ENCODE results near the gene AKIP1. TPM values are rescaled to one million over a fixed set of nuclear protein-coding genes. Genes with fewer than 3 reads are reported as not detected.
"Not testable (repeated sequence)": the region's sequence is repeated elsewhere in the genome, so short reads cannot be mapped to it uniquely, and the experiment has no call there.

Gene AKIP1
- polyA plus RNA-seq, 1 donor, result 23.5 TPM

- DNase-seq (ENCODE audit: low read depth), result no peak
These were observed 6.3 kb downstream of the AKIP1 start for GRCh38 chr11:8917157-8917825.

DNA sequence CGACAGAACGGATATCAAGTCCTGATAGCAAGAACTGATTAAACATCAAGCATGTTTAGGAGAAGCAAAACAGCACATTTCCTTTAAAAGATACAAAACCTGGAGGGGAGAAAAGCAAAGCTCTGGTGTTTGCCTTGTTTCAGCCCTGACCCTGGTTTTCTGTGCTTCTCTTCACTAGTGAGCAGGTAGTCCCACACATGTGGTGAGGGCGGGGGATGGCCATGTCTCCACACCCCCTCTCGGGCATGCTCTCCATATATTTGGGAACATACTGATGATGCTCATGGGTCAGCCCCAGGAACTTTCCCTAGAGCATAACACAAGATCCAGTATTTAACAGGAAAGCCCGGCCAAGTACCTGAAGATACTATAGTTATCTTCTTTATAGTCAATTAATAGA is 11.7 kb downstream of the AKIP1 start:
- DNase-seq (ENCODE audit: low read depth), result no peak

GRCh38 chr11:8925711-8926110 is 14.7 kb downstream of the AKIP1 start:
- no peak for DNase-seq (ENCODE audit: low read depth)

DNA sequence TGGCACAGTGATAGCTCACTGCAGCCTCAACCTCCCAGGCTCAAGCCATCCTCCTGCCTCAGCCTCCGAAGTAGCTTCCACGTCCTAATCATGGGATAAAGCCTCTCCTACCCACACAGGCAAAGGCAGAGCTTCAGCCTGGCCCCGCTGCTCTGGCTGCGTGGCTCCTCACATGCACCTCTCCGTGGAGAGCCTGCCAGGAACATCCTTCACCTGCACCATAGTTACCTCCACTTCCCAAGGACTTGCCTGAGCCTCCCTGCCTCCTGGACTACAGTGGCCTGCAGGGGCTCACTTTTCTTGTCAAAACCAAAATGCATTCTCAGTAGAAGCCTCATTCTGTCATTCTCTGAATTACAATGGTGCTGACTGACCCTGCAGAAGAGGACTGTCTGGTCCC is 15.2 kb downstream of the AKIP1 start:
- DNase-seq (ENCODE audit: low read depth), result no peak

DNA sequence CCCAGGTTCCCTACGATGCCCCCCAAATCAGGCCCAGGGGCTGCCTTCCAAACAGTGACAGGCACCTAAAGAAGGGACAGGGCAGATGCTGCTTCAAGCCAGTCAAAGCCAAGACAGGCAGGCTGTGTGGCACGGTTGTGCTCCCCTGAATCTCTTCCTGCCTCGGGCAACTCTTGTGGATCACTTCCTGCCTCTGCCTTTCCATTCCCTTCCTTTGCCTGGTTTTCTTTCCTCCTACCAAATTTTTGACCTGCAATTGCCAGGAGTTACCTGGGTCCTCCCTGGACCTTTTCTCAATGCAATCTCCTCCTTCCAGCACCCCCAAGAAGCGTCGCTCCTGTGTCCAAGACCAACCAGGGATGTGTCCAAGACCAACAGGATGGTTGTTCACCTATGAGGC is 16.2 kb downstream of the AKIP1 start:
- no peak for DNase-seq (ENCODE audit: low read depth)

- DNase-seq (ENCODE audit: low read depth), result no peak
These were observed 17.2 kb downstream of the AKIP1 start for GRCh38 chr11:8928205-8928604.

DNA sequence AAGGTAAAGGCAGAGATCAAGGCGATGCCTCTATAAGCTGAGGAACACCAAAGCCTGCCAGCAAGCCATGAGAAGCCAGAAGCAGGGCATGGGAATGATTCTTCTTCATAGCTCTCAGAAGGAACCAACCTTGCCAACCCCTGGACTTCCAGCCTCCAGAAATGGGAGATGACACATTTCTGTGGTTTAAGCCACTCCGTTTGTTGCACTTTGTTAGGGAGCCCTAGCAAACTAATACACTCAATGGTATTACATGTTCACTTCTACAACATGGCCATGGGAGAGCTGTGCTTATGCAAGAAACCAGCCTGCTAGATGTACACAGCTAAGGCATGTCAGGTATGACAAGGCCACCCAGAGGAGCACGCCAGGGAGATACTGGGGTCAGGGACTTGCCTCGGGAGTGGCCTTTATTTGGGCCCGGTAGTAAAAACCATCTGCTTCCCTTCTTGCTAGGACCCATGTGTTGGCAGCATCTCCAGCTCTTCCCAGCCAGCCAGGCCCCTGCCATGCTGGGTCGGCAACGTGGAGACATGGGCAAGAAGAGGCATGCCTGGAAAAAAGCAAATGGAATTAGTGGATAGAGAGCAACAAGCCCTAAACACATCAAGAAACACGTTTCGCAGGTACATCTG is 18.1 kb downstream of the AKIP1 start:
- no peak for DNase-seq (ENCODE audit: low read depth)

GRCh38 chr11:8930456-8931175 is 19.6 kb downstream of the AKIP1 start:
- no peak for DNase-seq (ENCODE audit: low read depth)

DNA sequence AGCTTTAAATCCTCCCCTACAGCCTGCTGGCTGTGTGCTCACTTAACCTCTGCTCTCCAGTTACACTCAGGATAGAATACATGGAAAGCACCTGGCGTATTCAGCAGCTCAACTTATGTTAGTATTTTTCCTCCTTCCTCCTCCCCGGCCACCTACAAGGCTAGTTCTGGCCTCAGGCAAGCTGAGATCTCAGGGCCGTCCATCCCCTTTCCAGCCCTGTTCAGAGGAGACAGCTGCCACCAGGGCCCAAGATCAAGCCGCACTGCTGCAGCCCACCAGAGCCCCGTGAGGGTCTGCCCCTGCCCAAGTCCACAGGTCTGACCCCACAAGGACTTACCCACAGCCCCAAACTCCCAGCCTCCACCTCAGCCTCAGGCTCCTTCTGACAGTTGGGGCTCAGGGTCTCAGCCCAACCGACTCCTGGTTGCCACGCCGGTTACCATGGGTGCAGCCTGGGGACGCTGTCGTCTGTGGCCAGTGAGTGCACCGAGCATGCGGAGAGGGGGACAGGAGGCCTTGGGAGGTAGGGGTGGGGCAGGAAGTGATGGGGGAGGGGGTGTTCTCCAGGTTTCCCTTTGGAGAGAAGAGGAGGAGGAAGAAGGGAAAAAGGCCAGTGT is 21.7 kb downstream of the AKIP1 start, which contains the start of gene C11orf16:
Gene C11orf16 (minus strand): TSS at position 384 of the 617 bp plus-strand sequence. CDS start 639 bp downstream, outside the sequence.
- DNase-seq (ENCODE audit: low read depth), result no peak

DNA sequence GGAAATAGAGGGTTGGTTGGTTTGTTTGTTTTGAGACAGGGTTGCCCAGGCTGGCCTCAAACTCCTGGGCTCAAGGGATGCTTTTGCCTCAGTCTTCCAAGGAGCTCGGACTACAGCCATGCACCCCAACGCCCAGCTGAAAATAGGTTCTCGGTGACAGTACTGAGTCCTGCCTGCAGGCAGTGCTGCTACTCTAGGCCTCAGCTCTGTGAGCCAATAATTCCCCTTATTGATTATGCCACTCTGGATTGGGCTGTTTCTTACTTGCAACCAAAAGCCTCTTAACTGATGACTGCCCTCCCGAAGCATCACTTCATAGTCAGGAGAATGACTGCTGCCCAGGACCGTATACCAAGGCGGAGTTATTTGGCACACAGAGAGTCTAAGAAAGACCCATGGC is 22.9 kb downstream of the AKIP1 start:
- DNase-seq (ENCODE audit: low read depth), result no peak

GRCh38 chr11:8934742-8935488 is 23.9 kb downstream of the AKIP1 start:
- DNase-seq (ENCODE audit: low read depth), result no peak

DNA sequence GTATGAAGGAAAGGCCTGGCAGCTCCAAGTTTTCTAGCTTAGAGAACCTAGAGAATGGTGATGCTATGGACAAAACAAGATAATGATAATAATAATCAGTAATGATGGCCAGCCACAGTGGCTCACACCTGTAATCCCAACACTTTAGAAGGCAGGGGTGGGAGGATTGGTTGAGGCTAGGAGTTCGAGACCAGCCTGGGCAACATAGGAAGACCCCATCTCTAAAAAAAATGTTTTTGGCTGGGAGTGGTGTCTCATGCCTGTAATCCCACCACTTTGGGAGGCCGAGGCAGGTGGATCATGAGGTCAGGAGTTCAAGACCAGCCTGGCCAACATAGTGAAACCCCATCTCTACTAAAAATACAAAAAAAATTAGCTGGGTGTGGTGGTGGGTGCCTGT is 24.8 kb downstream of the AKIP1 start:
- DNase-seq (ENCODE audit: low read depth), result not testable (repeated sequence)

DNA sequence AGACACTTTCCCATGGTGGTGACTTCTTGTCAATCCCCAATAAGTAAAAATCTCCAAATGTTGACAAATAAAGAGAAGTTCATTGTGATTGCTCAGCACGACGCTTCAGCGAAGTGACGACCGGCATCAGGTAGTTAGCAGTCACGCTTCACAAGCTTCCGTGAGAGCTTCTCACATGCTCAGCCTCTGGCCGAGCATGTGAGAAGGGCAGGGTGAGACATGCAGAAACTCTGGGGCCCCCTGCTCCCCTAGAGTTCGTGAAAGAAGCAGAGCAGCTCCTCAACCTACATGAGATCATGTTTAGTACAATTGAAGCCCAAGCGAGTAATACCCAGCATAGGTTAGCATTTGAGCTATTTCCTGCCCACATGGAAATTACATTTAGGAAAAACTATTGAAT is 26.2 kb downstream of the AKIP1 start:
- DNase-seq (ENCODE audit: low read depth), result no peak

- no peak for DNase-seq (ENCODE audit: low read depth)
These were observed 26.7 kb downstream of the AKIP1 start for GRCh38 chr11:8937659-8938058.

DNA sequence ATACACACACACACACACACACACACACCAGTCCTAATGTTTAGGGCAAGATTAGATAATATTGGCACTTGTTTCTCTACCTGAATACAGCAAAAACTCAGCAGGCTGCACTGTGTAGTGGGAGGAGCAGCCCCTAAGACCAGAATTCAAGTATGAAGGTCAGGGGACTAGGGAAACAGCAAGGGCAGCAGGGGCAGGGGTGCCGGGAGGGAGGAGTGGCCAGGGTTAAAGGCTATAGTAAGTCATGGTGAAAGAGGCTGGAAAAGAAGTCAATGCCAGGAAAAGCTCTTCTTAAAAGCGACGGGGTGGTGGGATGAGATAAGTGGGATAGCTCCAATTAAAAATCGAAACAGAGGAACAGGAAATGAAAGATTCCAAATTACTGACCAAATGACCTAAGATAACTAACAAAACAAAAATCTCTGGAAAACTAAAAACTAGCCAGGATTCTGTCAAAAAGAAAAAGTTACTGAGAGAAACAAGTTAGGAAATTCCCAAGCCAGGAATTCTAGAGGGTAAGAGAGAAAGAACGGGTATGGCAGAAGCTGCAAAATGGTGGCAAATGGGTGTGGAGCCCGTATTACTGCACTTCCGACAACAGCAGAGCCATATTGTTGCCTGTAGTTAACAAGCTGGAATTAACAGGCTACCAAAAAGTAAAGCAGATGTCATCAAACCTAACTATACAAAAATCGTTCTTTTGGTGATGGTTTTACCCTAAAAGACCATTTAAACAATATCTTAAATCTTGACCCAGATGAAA is 30.5 kb downstream of the AKIP1 start:
- DNase-seq (ENCODE audit: low read depth), result no peak

DNA sequence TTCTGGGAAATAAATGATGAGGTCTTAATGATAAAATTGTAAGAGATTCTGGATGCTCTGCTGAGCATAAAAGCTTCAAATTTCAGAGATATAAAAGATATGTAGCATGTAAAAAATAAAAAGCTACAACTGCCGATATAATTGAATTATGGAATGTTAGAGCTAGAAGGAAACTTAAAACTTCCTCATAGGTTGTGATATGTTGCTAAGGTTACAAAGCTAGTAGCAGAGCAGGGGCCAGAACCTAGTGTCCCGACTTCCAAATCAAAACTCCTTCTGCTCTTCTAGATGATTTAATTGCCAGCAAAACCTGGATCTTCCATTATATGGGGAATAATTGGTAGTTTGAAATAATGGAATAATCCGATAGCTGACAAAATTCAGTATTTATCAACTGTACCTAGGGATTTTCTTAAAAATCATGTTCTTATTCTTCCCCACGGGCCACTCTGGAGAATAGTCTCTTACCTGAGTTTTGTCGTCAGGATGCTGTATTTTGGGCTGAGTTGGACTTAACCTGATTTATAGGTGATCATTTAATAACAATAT is 31.6 kb downstream of the AKIP1 start, which contains the start of gene ASCL3:
Gene ASCL3 (minus strand): TSS at position 499 of the 549 bp plus-strand sequence. CDS start 4,855 bp downstream, outside the sequence.
- no peak for DNase-seq (ENCODE audit: low read depth)

DNA sequence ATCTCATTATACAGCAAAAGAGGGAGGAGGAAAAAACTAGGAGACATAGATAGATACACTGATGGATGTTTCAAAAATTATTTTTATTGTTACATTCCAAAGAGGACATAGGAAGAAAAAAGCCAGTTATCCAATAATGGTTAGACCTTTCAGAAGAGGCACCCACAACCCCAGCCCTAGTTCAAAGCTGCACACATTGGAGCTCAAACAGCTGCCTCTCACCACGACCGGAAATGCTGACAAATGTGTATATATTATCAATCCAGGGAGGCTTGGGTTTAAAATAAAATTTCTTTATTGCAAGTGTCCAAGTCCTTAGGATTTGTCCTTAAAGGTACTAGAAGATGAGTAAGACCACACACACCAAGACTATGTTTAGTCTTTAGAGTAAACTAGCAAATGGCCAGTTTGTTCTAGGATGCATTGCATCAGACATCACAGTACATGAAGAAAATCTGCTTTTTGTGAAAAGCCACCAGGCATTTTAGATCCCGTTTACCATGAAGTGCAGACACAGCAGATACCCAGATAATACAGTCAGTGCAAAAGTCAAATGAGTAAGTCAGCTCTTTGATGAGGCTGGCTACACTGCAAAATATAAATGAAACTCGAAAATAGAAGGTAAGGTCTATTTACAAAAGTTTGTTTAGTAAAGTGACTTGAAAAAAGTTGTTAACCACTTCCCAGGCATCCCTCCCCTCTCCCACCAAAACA is 36.4 kb downstream of the AKIP1 start:
- DNase-seq (ENCODE audit: low read depth), result no peak

GRCh38 chr11:8948886-8949285 is 37.9 kb downstream of the AKIP1 start:
- no peak for DNase-seq (ENCODE audit: low read depth)

- DNase-seq (ENCODE audit: low read depth), result no peak
These were observed 45.9 kb downstream of the AKIP1 start for GRCh38 chr11:8956860-8957259.
